GM12878 (cell line): ENCODE results near the gene CALY. TPM values are rescaled to one million over a fixed set of nuclear protein-coding genes. Genes with fewer than 3 reads are reported as not detected.

Experiments
- CTCF ChIP-seq, 3 experiments: IDR thresholded peaks in 2 of 3; conservative IDR thresholded peaks in 1 of 3; 2 replicates each; pipeline ENCODE4 v1.5.1; 2011; ENCODE audit warnings: low read depth in 3 of 3, low read length in 3 of 3, mild to moderate bottlenecking in 3 of 3, control low read depth in 2 of 3, moderate library complexity in 2 of 3, inconsistent platforms in 1 of 3, mixed read lengths in 1 of 3; ENCODE audit not compliant: control insufficient read depth in 2 of 3, insufficient read depth in 1 of 3; ENCODE audit errors: extremely low read depth in 1 of 3
- MAX ChIP-seq: IDR thresholded peaks from 2 replicates; pipeline ENCODE4 v1.6.1; 2012; ENCODE audit warnings: low read depth, low read length, improper control_type of control experiment
- MXI1 ChIP-seq: fragments of 150-350 bp; IDR thresholded peaks from 2 replicates; pipeline ENCODE4 v1.6.1; 2011; ENCODE audit warnings: low read depth, mild to moderate bottlenecking, inconsistent platforms, low read length, improper control_type of control experiment
- NBN ChIP-seq: fragments of 450-650 bp; IDR thresholded peaks from 2 replicates; pipeline ENCODE4 v1.6.1; 2016
- RAD21 ChIP-seq: IDR thresholded peaks from 2 replicates; pipeline ENCODE4 v1.6.1; 2011; ENCODE audit warnings: mild to moderate bottlenecking, low read depth, low read length, moderate library complexity; ENCODE audit not compliant: insufficient read depth
- RB1 ChIP-seq: fragments of 450-650 bp; formaldehyde crosslinking; IDR thresholded peaks from 2 replicates; pipeline ENCODE4 v1.6.1; 2017; ENCODE audit warnings: mild to moderate bottlenecking, borderline replicate concordance
- YY1 ChIP-seq: IDR thresholded peaks from 2 replicates; pipeline ENCODE4 v1.6.1; 2011; ENCODE audit warnings: low read depth, mild to moderate bottlenecking, low read length
- polyA plus RNA-seq, 11 experiments: library from polyadenylated mRNA; depleted of rRNA in 4 of 11; unstranded in 6 of 11; stranded (reverse) in 5 of 11; fragments of >200 nt; fragmentation: Nextera tagmentation in 4 of 11; fragmentation: Illumina TruSeq in 1 of 11; extraction: Ambion mirVana in 4 of 11; extraction: Trizol in 1 of 11; gene quantifications; 1 replicate in 1 of 11; 2 replicates in 10 of 11; pipeline versions ENCODE4 v1.2.1 to v1.2.3, GENCODE V29; 2011 to 2016; ENCODE audit warnings: inconsistent platforms in 2 of 11, missing spikeins in 2 of 11, low read depth in 1 of 11
- total RNA-seq, 4 experiments: library from RNA; depleted of rRNA in 3 of 4; stranded (reverse); fragments of >200 nt in 3 of 4; fragmentation: Illumina TruSeq in 1 of 4; extraction: Trizol in 1 of 4; gene quantifications; 2 replicates each; pipeline versions ENCODE4 v1.2.1 to v1.2.3, GENCODE V29; 2013 to 2021

CALY gene
- total and polyA plus RNA-seq, 10 of the 15 experiments (the other 5 are each of a cell fraction or from before 2014, with no cell fraction given), result 0.07 TPM; not detected in 9

- 0 out of 2 replicates have a peak, but pooled peaks have one; percentile 25 for TF ChIP-seq MAX
- peak; percentile 69; the same call in 1 of the 2 replicates for TF ChIP-seq YY1
- TF ChIP-seq CTCF (IDR thresholded peaks at IDR 0.05 in 2 of 3, conservative IDR thresholded peaks at IDR 0.05 in 1 of 3; ENCODE audit: control insufficient read depth in 2 of 3, extremely low read depth in 1 of 3, insufficient read depth in 1 of 3, low read depth in 3 of 3, low read length in 3 of 3), result peak; percentile 92 to 95 (median 93)
- peak; percentile 36; the same call in 1 of the 2 replicates for TF ChIP-seq NBN
- TF ChIP-seq RAD21, result peak; percentile 92
- TF ChIP-seq MXI1, result 0 out of 2 replicates have a peak, but pooled peaks have one; percentile 23
- peak; percentile 78; the same call in 1 of the 2 replicates for TF ChIP-seq RB1
Measured at GRCh38 chr10:133329491-133330202, 7.0 kb downstream of the CALY start (continued).
